ENCODE measurements around the gene FAM168A.

DNA sequence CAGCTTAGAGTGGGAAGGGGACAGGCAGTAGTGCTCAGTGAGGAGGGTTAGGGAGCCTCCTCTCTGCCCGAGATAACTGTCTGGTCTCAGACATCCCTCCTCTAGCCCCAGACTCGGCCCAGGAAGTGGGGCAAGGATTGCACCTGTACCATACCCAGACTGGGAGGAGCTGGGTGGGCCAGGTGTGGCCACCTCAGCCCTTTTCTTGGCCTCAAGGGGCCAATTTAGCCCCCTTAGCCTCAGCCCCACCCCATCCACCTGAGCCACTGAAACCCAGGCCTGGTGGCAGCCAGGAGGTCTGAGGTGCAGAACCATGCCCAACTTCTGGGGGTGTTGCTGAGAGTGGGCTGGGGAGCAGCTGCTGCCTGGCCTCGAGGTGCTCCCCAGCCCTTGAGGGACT, 215.2 kb downstream of the FAM168A start:
- TF ChIP-seq, protein P1, sequence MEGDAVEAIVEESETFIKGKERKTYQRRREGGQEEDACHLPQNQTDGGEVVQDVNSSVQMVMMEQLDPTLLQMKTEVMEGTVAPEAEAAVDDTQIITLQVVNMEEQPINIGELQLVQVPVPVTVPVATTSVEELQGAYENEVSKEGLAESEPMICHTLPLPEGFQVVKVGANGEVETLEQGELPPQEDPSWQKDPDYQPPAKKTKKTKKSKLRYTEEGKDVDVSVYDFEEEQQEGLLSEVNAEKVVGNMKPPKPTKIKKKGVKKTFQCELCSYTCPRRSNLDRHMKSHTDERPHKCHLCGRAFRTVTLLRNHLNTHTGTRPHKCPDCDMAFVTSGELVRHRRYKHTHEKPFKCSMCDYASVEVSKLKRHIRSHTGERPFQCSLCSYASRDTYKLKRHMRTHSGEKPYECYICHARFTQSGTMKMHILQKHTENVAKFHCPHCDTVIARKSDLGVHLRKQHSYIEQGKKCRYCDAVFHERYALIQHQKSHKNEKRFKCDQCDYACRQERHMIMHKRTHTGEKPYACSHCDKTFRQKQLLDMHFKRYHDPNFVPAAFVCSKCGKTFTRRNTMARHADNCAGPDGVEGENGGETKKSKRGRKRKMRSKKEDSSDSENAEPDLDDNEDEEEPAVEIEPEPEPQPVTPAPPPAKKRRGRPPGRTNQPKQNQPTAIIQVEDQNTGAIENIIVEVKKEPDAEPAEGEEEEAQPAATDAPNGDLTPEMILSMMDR (IDR thresholded peaks at IDR 0.05; ENCODE audit: low read depth, low read length, missing input control): no peak
- no peak for TF ChIP-seq RAD21 (IDR thresholded peaks at IDR 0.05)
- TF ChIP-seq, protein P2, sequence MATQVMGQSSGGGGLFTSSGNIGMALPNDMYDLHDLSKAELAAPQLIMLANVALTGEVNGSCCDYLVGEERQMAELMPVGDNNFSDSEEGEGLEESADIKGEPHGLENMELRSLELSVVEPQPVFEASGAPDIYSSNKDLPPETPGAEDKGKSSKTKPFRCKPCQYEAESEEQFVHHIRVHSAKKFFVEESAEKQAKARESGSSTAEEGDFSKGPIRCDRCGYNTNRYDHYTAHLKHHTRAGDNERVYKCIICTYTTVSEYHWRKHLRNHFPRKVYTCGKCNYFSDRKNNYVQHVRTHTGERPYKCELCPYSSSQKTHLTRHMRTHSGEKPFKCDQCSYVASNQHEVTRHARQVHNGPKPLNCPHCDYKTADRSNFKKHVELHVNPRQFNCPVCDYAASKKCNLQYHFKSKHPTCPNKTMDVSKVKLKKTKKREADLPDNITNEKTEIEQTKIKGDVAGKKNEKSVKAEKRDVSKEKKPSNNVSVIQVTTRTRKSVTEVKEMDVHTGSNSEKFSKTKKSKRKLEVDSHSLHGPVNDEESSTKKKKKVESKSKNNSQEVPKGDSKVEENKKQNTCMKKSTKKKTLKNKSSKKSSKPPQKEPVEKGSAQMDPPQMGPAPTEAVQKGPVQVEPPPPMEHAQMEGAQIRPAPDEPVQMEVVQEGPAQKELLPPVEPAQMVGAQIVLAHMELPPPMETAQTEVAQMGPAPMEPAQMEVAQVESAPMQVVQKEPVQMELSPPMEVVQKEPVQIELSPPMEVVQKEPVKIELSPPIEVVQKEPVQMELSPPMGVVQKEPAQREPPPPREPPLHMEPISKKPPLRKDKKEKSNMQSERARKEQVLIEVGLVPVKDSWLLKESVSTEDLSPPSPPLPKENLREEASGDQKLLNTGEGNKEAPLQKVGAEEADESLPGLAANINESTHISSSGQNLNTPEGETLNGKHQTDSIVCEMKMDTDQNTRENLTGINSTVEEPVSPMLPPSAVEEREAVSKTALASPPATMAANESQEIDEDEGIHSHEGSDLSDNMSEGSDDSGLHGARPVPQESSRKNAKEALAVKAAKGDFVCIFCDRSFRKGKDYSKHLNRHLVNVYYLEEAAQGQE (IDR thresholded peaks at IDR 0.05): no peak
- TF ChIP-seq GABPA (IDR thresholded peaks at IDR 0.05 in 1 of 2, conservative IDR thresholded peaks at IDR 0.05 in 1 of 2): no peak
- no peak for TF ChIP-seq TAF1 (conservative IDR thresholded peaks at IDR 0.05)
- TF ChIP-seq, protein P3, sequence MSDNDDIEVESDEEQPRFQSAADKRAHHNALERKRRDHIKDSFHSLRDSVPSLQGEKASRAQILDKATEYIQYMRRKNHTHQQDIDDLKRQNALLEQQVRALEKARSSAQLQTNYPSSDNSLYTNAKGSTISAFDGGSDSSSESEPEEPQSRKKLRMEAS (IDR thresholded peaks at IDR 0.05): no peak
- no peak for TF ChIP-seq HNF4A (conservative IDR thresholded peaks at IDR 0.05)
- no peak for TF ChIP-seq YY1 (IDR thresholded peaks at IDR 0.05)

Data from liver (tissue), 3 donors.